Caco-2 (cell line): ENCODE results near the gene LRRC75B. TPM values are rescaled to one million over a fixed set of nuclear protein-coding genes. Genes with fewer than 3 reads are reported as not detected.

Source experiments
- BruUV-seq: library from RNA; stranded (reverse); fragments of 400-500 nt; replicated peaks from 2 replicates; lab custom pipeline; 2021; lab: Mats Ljungman, UMichigan
- CTCF ChIA-PET: fragments of 300-600 bp; sonication (Branson Sonifier 250); formaldehyde crosslinking; loops from one replicate; lab custom pipeline; 2022; ENCODE audit warnings: antibody characterized with exemption; lab: Charles Lee
- POLR2A ChIA-PET: fragments of 300-600 bp; sonication (Branson Sonifier 250); formaldehyde crosslinking; loops from one replicate; lab custom pipeline; 2022; ENCODE audit warnings: antibody characterized with exemption; lab: Charles Lee
- DNase-seq, 2 experiments: peaks; one replicate each; pipeline versions ENCODE4 v3.0.0 to v3.0.0-alpha.2; 2020 to 2022
- H3K27me3 ChIP-seq: replicated peaks from 2 replicates; pipeline ENCODE4 v1.6.0; 2011; ENCODE audit warnings: low read length; ENCODE audit not compliant: control insufficient read depth, insufficient read depth
- H3K36me3 ChIP-seq: 2 replicates; pipeline ENCODE4 v1.5.1; 2011; ENCODE audit warnings: low read length; ENCODE audit not compliant: control insufficient read depth, insufficient read depth
- H3K4me1 ChIP-seq: fragments of 250-450 bp; sonication (Bioruptor Pico); 2 replicates; pipeline ENCODE4 v1.5.1; 2020; ENCODE audit warnings: mild to moderate bottlenecking
- H3K4me3 ChIP-seq: 2 replicates; pipeline ENCODE4 v1.5.1; 2011; ENCODE audit warnings: low read depth, mild to moderate bottlenecking, control low read depth, low read length
- H3K9me3 ChIP-seq: fragments of 250-450 bp; sonication (Bioruptor Pico); 2 replicates; pipeline ENCODE4 v1.5.1; 2020; ENCODE audit warnings: mild to moderate bottlenecking, moderate library complexity
- H3K27ac Mint-ChIP-seq: one replicate; pipeline ENCODE4 v1.8.0; 2022; ENCODE audit warnings: mixed read lengths; ENCODE audit not compliant: unreplicated experiment
- H3K27me3 Mint-ChIP-seq: one replicate; pipeline ENCODE4 v1.8.0; 2022; ENCODE audit warnings: mixed read lengths; ENCODE audit not compliant: insufficient read depth, unreplicated experiment
- H3K36me3 Mint-ChIP-seq: one replicate; pipeline ENCODE4 v1.8.0; 2022; ENCODE audit warnings: mild to moderate bottlenecking, mixed read lengths; ENCODE audit not compliant: insufficient read depth, unreplicated experiment
- H3K4me1 Mint-ChIP-seq: one replicate; pipeline ENCODE4 v1.8.0; 2022; ENCODE audit warnings: low read depth, mixed read lengths; ENCODE audit not compliant: unreplicated experiment
- H3K4me3 Mint-ChIP-seq: one replicate; pipeline ENCODE4 v1.8.0; 2022; ENCODE audit warnings: mild to moderate bottlenecking, moderate library complexity, mixed read lengths; ENCODE audit not compliant: unreplicated experiment
- H3K9me3 Mint-ChIP-seq: one replicate; pipeline ENCODE4 v1.8.0; 2022; ENCODE audit warnings: mixed read lengths; ENCODE audit not compliant: unreplicated experiment
- CTCF ChIP-seq, 2 experiments: fragments of 200-600 bp in 1 of 2; IDR thresholded peaks; 1 replicate in 1 of 2; 2 replicates in 1 of 2; pipeline versions ENCODE4 v1.5.1 to v1.8.0; 2011 to 2022; ENCODE audit warnings: antibody characterized with exemption in 1 of 2, control low read depth in 1 of 2, inconsistent platforms in 1 of 2, low read depth in 1 of 2, low read length in 1 of 2, mild to moderate bottlenecking in 1 of 2, moderate library complexity in 1 of 2; ENCODE audit not compliant: insufficient read depth in 1 of 2, severe bottlenecking in 1 of 2, unreplicated experiment in 1 of 2
- intact Hi-C: fragments of 100-400 bp; cut with micrococcal nuclease; formaldehyde crosslinking; loops from one replicate; pipeline ENCODE4 v1.10.0; 2022; ENCODE audit not compliant: unreplicated experiment
- total RNA-seq: library from RNA; stranded (reverse); gene quantifications from 2 replicates; pipeline ENCODE4 v1.2.3, GENCODE V29; 2022

LRRC75B gene
- total RNA-seq, 1 experiment from 2014 or later, result 20.4 TPM

GRCh38 chr22:24587948-24588347 lies 4.9 kb downstream of the LRRC75B start:
- Histone ChIP-seq H3K27me3 (no peaks in the 10 kb centered on the region), H3K36me3 (no peaks in the 10 kb centered on the region; the same call in 1 of the 2 replicates), H3K4me1 (no peaks in the 10 kb centered on the region), H3K4me3 (no peak overlapping the region), H3K9me3 (no peaks in the 10 kb centered on the region)
- no peaks in the 10 kb centered on the region for H3K27me3 Mint-ChIP-seq
- ChIA-PET CTCF (interaction anchor here (0.6 kb wide), 1 partner anchor 48 kb away, joined by 4 read pairs; no protein-coding TSS in a partner anchor), POLR2A (no interaction called here)
- no peak for DNase-seq
- peaks cover 14% of the 10 kb centered on the region for H3K36me3 Mint-ChIP-seq
- TF ChIP-seq CTCF (IDR thresholded peaks at IDR 0.05; ENCODE audit: insufficient read depth in 1 of 2, low read depth in 1 of 2, low read length in 1 of 2, severe bottlenecking in 1 of 2, unreplicated experiment in 1 of 2), result no peak
- BruUV-seq, result no TSS peak
- no peaks in the 10 kb centered on the region for H3K9me3 Mint-ChIP-seq
- intact Hi-C loops, result no loop called here
- no peak overlapping the region for H3K4me3 Mint-ChIP-seq
- H3K4me1 Mint-ChIP-seq, result peaks cover 7% of the 10 kb centered on the region
- H3K27ac Mint-ChIP-seq, result no peak overlapping the region

- no peak for DNase-seq
- ChIA-PET CTCF (interaction anchor here (0.6 kb wide), 1 partner anchor 49 kb away, joined by 4 read pairs; no protein-coding TSS in a partner anchor), POLR2A (no interaction called here)
- H3K36me3 ChIP-seq, result no peaks in the 10 kb centered on the region; the same call in 1 of the 2 replicates
- TF ChIP-seq CTCF (IDR thresholded peaks at IDR 0.05; ENCODE audit: insufficient read depth in 1 of 2, low read depth in 1 of 2, low read length in 1 of 2, severe bottlenecking in 1 of 2, unreplicated experiment in 1 of 2), result no peak
- no peaks in the 10 kb centered on the region for H3K4me1 ChIP-seq
- H3K27me3 Mint-ChIP-seq, result no peaks in the 10 kb centered on the region
- no peaks in the 10 kb centered on the region for H3K9me3 ChIP-seq
- peaks cover 7% of the 10 kb centered on the region for H3K4me1 Mint-ChIP-seq
- intact Hi-C loops, result no loop called here
- no peaks in the 10 kb centered on the region for H3K27me3 ChIP-seq
- no peak overlapping the region for H3K4me3 Mint-ChIP-seq
- peaks cover 15% of the 10 kb centered on the region for H3K36me3 Mint-ChIP-seq
- no peaks in the 10 kb centered on the region for H3K9me3 Mint-ChIP-seq
- H3K4me3 ChIP-seq, result no peak overlapping the region
- no TSS peak for BruUV-seq
- H3K27ac Mint-ChIP-seq, result no peak overlapping the region
Observed at GRCh38 chr22:24587251-24587650, 5.6 kb downstream of the LRRC75B start.

- no peak for DNase-seq
- Mint-ChIP-seq H3K4me1 (peaks cover 7% of the 10 kb centered on the region), H3K4me3 (no peak overlapping the region), H3K36me3 (peaks cover 15% of the 10 kb centered on the region), H3K9me3 (no peaks in the 10 kb centered on the region), H3K27me3 (no peaks in the 10 kb centered on the region), H3K27ac (no peak overlapping the region)
- POLR2A ChIA-PET, result no interaction called here
- BruUV-seq, result no TSS peak
- TF ChIP-seq CTCF (IDR thresholded peaks at IDR 0.05; ENCODE audit: insufficient read depth in 1 of 2, low read depth in 1 of 2, low read length in 1 of 2, severe bottlenecking in 1 of 2, unreplicated experiment in 1 of 2), result no peak
- intact Hi-C loops, result no loop called here
- no peak overlapping the region for H3K4me3 ChIP-seq
- no peaks in the 10 kb centered on the region; the same call in 1 of the 2 replicates for H3K36me3 ChIP-seq
- no peaks in the 10 kb centered on the region for H3K9me3 ChIP-seq
- H3K27me3 ChIP-seq, result no peaks in the 10 kb centered on the region
- no peaks in the 10 kb centered on the region for H3K4me1 ChIP-seq
- CTCF ChIA-PET, result no interaction called here
Observed at GRCh38 chr22:24585927-24586546, 6.8 kb downstream of the LRRC75B start.
